ENCODE measurements around the gene STEAP2. TPM values are rescaled to one million over a fixed set of nuclear protein-coding genes. Genes with fewer than 3 reads are reported as not detected.
A peak's percentile ranks its signal among the peaks of the same experiment; 100 is the strongest.

The STEAP2 gene
- 114 and 134 TPM in 2 replicates for total RNA-seq (2021)
- percentile 99 among the genes with signal in this experiment for Bru-seq, nascent RNA
- BruChase-seq, experiment 1, labeled RNA remaining after a 2-hour chase, result percentile 100 among the genes with signal in this experiment
- BruChase-seq, experiment 2, labeled RNA remaining after a 6-hour chase, result percentile 99 among the genes with signal in this experiment
- long read RNA-seq, full-length matches to known transcripts, result 39 of 108 reads
- long read RNA-seq, partial matches to known transcripts, result 12 of 108 reads
- long read RNA-seq, other reads (novel, unspliced or antisense), result 57 of 108 reads

- ChIA-PET CTCF (interaction anchor here (0.6 to 1.0 kb wide), 2 partner anchors 11 to 216 kb away, joined by 3 to 5 read pairs; no protein-coding TSS in a partner anchor), POLR2A (ENCODE audit: low non-redundant PET) (interaction anchor here (0.6 to 1.0 kb wide), 4 partner anchors 57 to 1625 kb away, joined by 3 to 5 read pairs (median 3); partner anchors contain the start of gene STEAP1)
- no peak for TF ChIP-seq EZH2 (IDR thresholded peaks at IDR 0.05; ENCODE audit: borderline replicate concordance, low read depth, low read length, poor library complexity, severe bottlenecking)
- TF ChIP-seq CTCF (conservative IDR thresholded peaks at IDR 0.05; ENCODE audit: low read depth, low read length), result peak; percentile 82
- H3K36me3 ChIP-seq (ENCODE audit: insufficient read depth, low read length, poor library complexity, severe bottlenecking), result peaks cover 10% of the 10 kb centered on the region
- peaks cover 38% of the 10 kb centered on the region for H3K4me1 ChIP-seq (ENCODE audit: insufficient read depth, low read length, poor library complexity, severe bottlenecking)
- no peaks in the 10 kb centered on the region for H3K9me3 ChIP-seq (ENCODE audit: low read depth, low read length, poor library complexity, severe bottlenecking)
- H3K27ac ChIP-seq (ENCODE audit: low read depth, low read length, poor library complexity, severe bottlenecking), result peak within 1 kb of the TSS; percentile 98
- no peaks in the 10 kb centered on the region for H3K27me3 ChIP-seq (replicated peaks; ENCODE audit: insufficient read depth, low read depth, low read length, poor library complexity)
- no TSS peak for BruUV-seq (replicated peaks)
- peak; percentile 99 for DNase-seq (ENCODE audit: low spot score)
- H3K4me3 ChIP-seq (ENCODE audit: low read depth, low read length, poor library complexity, severe bottlenecking), result peak within 1 kb of the TSS; percentile 88
- intact Hi-C loops (cut with micrococcal nuclease; ENCODE audit: unreplicated experiment), result loop anchor here (5.0 kb wide), 3 partner anchors 51 to 216 kb away; partner anchors contain the start of gene CLDN12
These were observed at the start of gene STEAP2 for GRCh38 chr7:90211391-90212148. TSS of gene STEAP2 (plus strand) at chr7:90211740. CDS start at chr7:90225083, 13,343 bp downstream.

- Histone ChIP-seq H3K27me3 (replicated peaks; ENCODE audit: insufficient read depth, low read depth, low read length, poor library complexity) (no peaks in the 10 kb centered on the region), H3K27ac (ENCODE audit: low read depth, low read length, poor library complexity, severe bottlenecking) (no peak overlapping the region), H3K4me1 (ENCODE audit: insufficient read depth, low read length, poor library complexity, severe bottlenecking) (no peaks in the 10 kb centered on the region), H3K4me3 (ENCODE audit: low read depth, low read length, poor library complexity, severe bottlenecking) (no peak overlapping the region), H3K9me3 (ENCODE audit: low read depth, low read length, poor library complexity, severe bottlenecking) (no peaks in the 10 kb centered on the region), H3K36me3 (ENCODE audit: insufficient read depth, low read length, poor library complexity, severe bottlenecking) (peaks cover 67% of the 10 kb centered on the region)
- no TSS peak for BruUV-seq (replicated peaks)
- no peak for TF ChIP-seq CTCF (conservative IDR thresholded peaks at IDR 0.05; ENCODE audit: low read depth, low read length)
- no peak for TF ChIP-seq EZH2 (IDR thresholded peaks at IDR 0.05; ENCODE audit: borderline replicate concordance, low read depth, low read length, poor library complexity, severe bottlenecking)
- ChIA-PET POLR2A (ENCODE audit: low non-redundant PET) (no interaction called here), CTCF (no interaction called here)
- intact Hi-C loops (cut with micrococcal nuclease; ENCODE audit: unreplicated experiment), result no loop called here
- DNase-seq (ENCODE audit: low spot score), result no peak
These were observed 48.0 kb upstream of the STEAP2 start for GRCh38 chr7:90163534-90163933.

GRCh38 chr7:90165724-90166123 is 45.8 kb upstream of the STEAP2 start:
- Histone ChIP-seq H3K4me1 (ENCODE audit: insufficient read depth, low read length, poor library complexity, severe bottlenecking) (no peaks in the 10 kb centered on the region), H3K36me3 (ENCODE audit: insufficient read depth, low read length, poor library complexity, severe bottlenecking) (peaks cover 50% of the 10 kb centered on the region), H3K9me3 (ENCODE audit: low read depth, low read length, poor library complexity, severe bottlenecking) (peaks cover 10% of the 10 kb centered on the region), H3K27ac (ENCODE audit: low read depth, low read length, poor library complexity, severe bottlenecking) (no peak overlapping the region), H3K27me3 (replicated peaks; ENCODE audit: insufficient read depth, low read depth, low read length, poor library complexity) (no peaks in the 10 kb centered on the region), H3K4me3 (ENCODE audit: low read depth, low read length, poor library complexity, severe bottlenecking) (no peak overlapping the region)
- ChIA-PET POLR2A (ENCODE audit: low non-redundant PET) (no interaction called here), CTCF (no interaction called here)
- no TSS peak for BruUV-seq (replicated peaks)
- no peak for TF ChIP-seq EZH2 (IDR thresholded peaks at IDR 0.05; ENCODE audit: borderline replicate concordance, low read depth, low read length, poor library complexity, severe bottlenecking)
- TF ChIP-seq CTCF (conservative IDR thresholded peaks at IDR 0.05; ENCODE audit: low read depth, low read length), result no peak
- intact Hi-C loops (cut with micrococcal nuclease; ENCODE audit: unreplicated experiment), result no loop called here
- no peak for DNase-seq (ENCODE audit: low spot score)
